Endodermal cell (in vitro differentiated cells): ENCODE measurements around the gene ROCK2. TPM values are rescaled to one million over a fixed set of nuclear protein-coding genes. Genes with fewer than 3 reads are reported as not detected.

ENCODE experiments used
- DNase-seq: peaks from one replicate; pipeline ENCODE4 v3.0.0-alpha.2; 2017
- H3K27ac ChIP-seq: 2 replicates; pipeline ENCODE4 v1.5.1; 2013; ENCODE audit warnings: mild to moderate bottlenecking, low read depth, low read length, moderate library complexity
- H3K27me3 ChIP-seq: 2 replicates; pipeline ENCODE4 v1.6.1; 2013; ENCODE audit warnings: mild to moderate bottlenecking, low read length, moderate library complexity; ENCODE audit not compliant: insufficient read depth, control insufficient read depth, poor library complexity, severe bottlenecking
- H3K36me3 ChIP-seq: 2 replicates; pipeline ENCODE4 v1.7.0; 2013; ENCODE audit warnings: mild to moderate bottlenecking, low read length, moderate library complexity; ENCODE audit not compliant: control insufficient read depth, insufficient read depth
- H3K4me1 ChIP-seq: one replicate; pipeline ENCODE4 v1.7.0; 2013; ENCODE audit warnings: low read length; ENCODE audit not compliant: control insufficient read depth, insufficient read depth
- H3K4me3 ChIP-seq: 2 replicates; pipeline ENCODE4 v1.5.1; 2013; ENCODE audit warnings: mild to moderate bottlenecking, low read length, moderate library complexity
- H3K9ac ChIP-seq: 2 replicates; pipeline ENCODE4 v1.6.1; 2013; ENCODE audit warnings: mild to moderate bottlenecking, low read length, moderate library complexity; ENCODE audit not compliant: poor library complexity, severe bottlenecking; ENCODE audit errors: extremely low read depth
- H3K9me3 ChIP-seq: 2 replicates; pipeline ENCODE4 v1.6.1; 2013; ENCODE audit warnings: mild to moderate bottlenecking, low read length, moderate library complexity; ENCODE audit not compliant: control insufficient read depth
- H3K27ac Mint-ChIP-seq: 2 replicates; pipeline ENCODE4 v1.8.0; 2020; ENCODE audit warnings: mixed read lengths
- H3K27me3 Mint-ChIP-seq: 2 replicates; pipeline ENCODE4 v1.8.0; 2021; ENCODE audit warnings: mild to moderate bottlenecking, mixed read lengths; ENCODE audit not compliant: insufficient read depth
- H3K36me3 Mint-ChIP-seq: 2 replicates; pipeline ENCODE4 v1.8.0; 2020; ENCODE audit warnings: low read depth, mixed read lengths
- H3K4me1 Mint-ChIP-seq: 2 replicates; pipeline ENCODE4 v1.8.0; 2020; ENCODE audit warnings: mixed read lengths
- H3K4me3 Mint-ChIP-seq: 2 replicates; pipeline ENCODE4 v1.8.0; 2020; ENCODE audit warnings: mild to moderate bottlenecking, moderate library complexity, mixed read lengths
- H3K9me3 Mint-ChIP-seq: 2 replicates; pipeline ENCODE4 v1.8.0; 2020; ENCODE audit warnings: mild to moderate bottlenecking, mixed read lengths
- WGBS, 2 experiments: methylation state at CpG; one replicate each; pipeline versions ENCODE4 v1.1.5 to v1.1.7; 2013; ENCODE audit warnings: missing lambda C conversion rate in 2 of 2, mixed read lengths in 1 of 2; ENCODE audit not compliant: insufficient coverage in 1 of 2, insufficient read length in 1 of 2; 5-methylcytosine and 5-hydroxymethylcytosine counted together
- total RNA-seq, 2 donors: library from RNA; stranded (reverse); fragmentation: NEBNext Ultra II Directional in 1 of 2; extraction: Animal tissue kit (Norgen Biotek cat#: 25700) in 1 of 2; gene quantifications; 2 replicates in 1 of 2; 3 replicates in 1 of 2; pipeline ENCODE4 v1.2.1, GENCODE V29; 2021
- TF ChIP-seq, protein P1 (sequence below): fragments of 200-600 bp; sonication (generic); conservative IDR thresholded peaks from 2 replicates; pipeline ENCODE4 v1.5.0; 2021; ENCODE audit warnings: antibody characterized with exemption, mild to moderate bottlenecking

The ROCK2 gene
- total RNA-seq, 2 donors from 2014 or later: 27.2 to 32.6 TPM

- H3K36me3 ChIP-seq: no peaks in the 10 kb centered on the region
- H3K9me3 Mint-ChIP-seq: no peaks in the 10 kb centered on the region
- peaks cover 15% of the 10 kb centered on the region for H3K4me1 Mint-ChIP-seq
- no peak overlapping the region for H3K4me3 Mint-ChIP-seq
- TF ChIP-seq, protein P1, sequence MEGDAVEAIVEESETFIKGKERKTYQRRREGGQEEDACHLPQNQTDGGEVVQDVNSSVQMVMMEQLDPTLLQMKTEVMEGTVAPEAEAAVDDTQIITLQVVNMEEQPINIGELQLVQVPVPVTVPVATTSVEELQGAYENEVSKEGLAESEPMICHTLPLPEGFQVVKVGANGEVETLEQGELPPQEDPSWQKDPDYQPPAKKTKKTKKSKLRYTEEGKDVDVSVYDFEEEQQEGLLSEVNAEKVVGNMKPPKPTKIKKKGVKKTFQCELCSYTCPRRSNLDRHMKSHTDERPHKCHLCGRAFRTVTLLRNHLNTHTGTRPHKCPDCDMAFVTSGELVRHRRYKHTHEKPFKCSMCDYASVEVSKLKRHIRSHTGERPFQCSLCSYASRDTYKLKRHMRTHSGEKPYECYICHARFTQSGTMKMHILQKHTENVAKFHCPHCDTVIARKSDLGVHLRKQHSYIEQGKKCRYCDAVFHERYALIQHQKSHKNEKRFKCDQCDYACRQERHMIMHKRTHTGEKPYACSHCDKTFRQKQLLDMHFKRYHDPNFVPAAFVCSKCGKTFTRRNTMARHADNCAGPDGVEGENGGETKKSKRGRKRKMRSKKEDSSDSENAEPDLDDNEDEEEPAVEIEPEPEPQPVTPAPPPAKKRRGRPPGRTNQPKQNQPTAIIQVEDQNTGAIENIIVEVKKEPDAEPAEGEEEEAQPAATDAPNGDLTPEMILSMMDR: no peak
- no peaks in the 10 kb centered on the region for H3K9me3 ChIP-seq
- DNase-seq: no peak
- H3K27me3 Mint-ChIP-seq: no peaks in the 10 kb centered on the region
- no peak overlapping the region for H3K27ac ChIP-seq
- WGBS, 2 experiments: no CpG with 5 or more reads among the region's 1 CpG
- no peak overlapping the region for H3K9ac ChIP-seq
- no peaks in the 10 kb centered on the region for H3K27me3 ChIP-seq
- H3K4me1 ChIP-seq: no peaks in the 10 kb centered on the region
- H3K36me3 Mint-ChIP-seq: peaks cover 7% of the 10 kb centered on the region
- H3K27ac Mint-ChIP-seq: no peak overlapping the region
- H3K4me3 ChIP-seq: no peak overlapping the region
Observed at GRCh38 chr2:11315074-11315705, 29.2 kb downstream of the ROCK2 start.

DNA sequence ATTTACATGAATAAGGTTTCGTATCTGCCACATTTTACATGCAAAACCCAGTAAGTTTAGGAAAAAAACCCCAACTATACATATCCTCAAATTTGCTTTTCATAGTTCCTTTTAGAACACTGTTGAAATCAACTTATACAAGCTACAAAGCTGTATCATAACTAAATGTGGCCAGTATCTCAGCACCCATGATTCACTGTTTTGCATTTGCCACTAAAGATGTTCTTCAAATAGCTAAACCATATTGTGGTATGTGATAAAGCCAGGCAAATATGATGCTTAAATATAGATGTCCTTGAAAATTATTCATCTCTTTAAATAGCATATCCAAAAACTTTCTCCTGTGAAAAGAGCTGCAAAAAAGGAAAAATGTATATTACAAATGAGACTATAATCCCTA, 29.9 kb downstream of the ROCK2 start:
- Mint-ChIP-seq H3K36me3 (peaks cover 7% of the 10 kb centered on the region), H3K4me3 (no peak overlapping the region), H3K27ac (no peak overlapping the region), H3K4me1 (peaks cover 18% of the 10 kb centered on the region), H3K9me3 (no peaks in the 10 kb centered on the region), H3K27me3 (no peaks in the 10 kb centered on the region)
- 92 to 100% methylated on average over 1 of the region's 1 CpG for WGBS, 2 experiments
- H3K9ac ChIP-seq: no peak overlapping the region
- DNase-seq: no peak
- H3K9me3 ChIP-seq: no peaks in the 10 kb centered on the region
- H3K4me1 ChIP-seq: no peaks in the 10 kb centered on the region
- no peaks in the 10 kb centered on the region for H3K27me3 ChIP-seq
- no peak overlapping the region for H3K4me3 ChIP-seq
- H3K36me3 ChIP-seq: no peaks in the 10 kb centered on the region
- no peak overlapping the region for H3K27ac ChIP-seq
- TF ChIP-seq, protein P1: no peak

- Mint-ChIP-seq H3K27me3 (no peaks in the 10 kb centered on the region), H3K4me3 (no peak overlapping the region), H3K27ac (no peak overlapping the region), H3K9me3 (no peaks in the 10 kb centered on the region), H3K36me3 (no peaks in the 10 kb centered on the region), H3K4me1 (peaks cover 18% of the 10 kb centered on the region)
- Histone ChIP-seq H3K9me3 (no peaks in the 10 kb centered on the region), H3K27ac (no peak overlapping the region), H3K36me3 (no peaks in the 10 kb centered on the region), H3K4me1 (no peaks in the 10 kb centered on the region), H3K9ac (no peak overlapping the region), H3K27me3 (no peaks in the 10 kb centered on the region), H3K4me3 (no peak overlapping the region)
- TF ChIP-seq, protein P1: no peak
- no peak for DNase-seq
- WGBS, 2 experiments: 82 to 93% methylated on average over 2 to 6 of the region's 6 CpGs
Observed at GRCh38 chr2:11312770-11313471, 31.5 kb downstream of the ROCK2 start.
